GM13976 (cell line): ENCODE data around the gene ZNF750.

Source experiments
- DNase-seq: peaks from one replicate; pipeline ENCODE4 v3.0.0; 2012; ENCODE audit warnings: low spot score
- CTCF ChIP-seq: IDR thresholded peaks from 2 replicates; pipeline ENCODE4 v1.5.1; 2012; ENCODE audit warnings: borderline replicate concordance, mild to moderate bottlenecking; ENCODE audit not compliant: insufficient read depth; ENCODE audit errors: extremely low read depth, missing control alignments, control extremely low read depth
- in situ Hi-C: fragments of 300-500 bp; cut with MboI; formaldehyde crosslinking; loops from one replicate; pipeline ENCODE4 v1.12.0; 2022; ENCODE audit warnings: low sequenced_read_pairs, mixed read lengths, inconsistent platforms; ENCODE audit not compliant: unreplicated experiment

The ZNF750 gene

GRCh38 chr17:82826211-82826610 is 13.6 kb downstream of the ZNF750 start:
- no peak for TF ChIP-seq CTCF
- no peak for DNase-seq
- in situ Hi-C loops, result no loop called here

- TF ChIP-seq CTCF, result no peak
- in situ Hi-C loops, result no loop called here
- no peak for DNase-seq
Observed at GRCh38 chr17:82825540-82826124, 14.2 kb downstream of the ZNF750 start.

- in situ Hi-C loops, result no loop called here
- no peak for DNase-seq
- peak; percentile 30 for TF ChIP-seq CTCF
Observed at GRCh38 chr17:82823004-82823403, 16.8 kb downstream of the ZNF750 start.

- in situ Hi-C loops, result no loop called here
- no peak for DNase-seq
- no peak for TF ChIP-seq CTCF
Observed at GRCh38 chr17:82822281-82822680, 17.5 kb downstream of the ZNF750 start.

- in situ Hi-C loops, result no loop called here
- TF ChIP-seq CTCF, result no peak
- DNase-seq, result no peak
Observed at GRCh38 chr17:82821554-82821953, 18.3 kb downstream of the ZNF750 start.

GRCh38 chr17:82820278-82821251 is 19.3 kb downstream of the ZNF750 start:
- in situ Hi-C loops, result no loop called here
- no peak for TF ChIP-seq CTCF
- DNase-seq, result no peak
